ENCODE measurements around the gene B4GALT3.

The B4GALT3 gene

GRCh38 chr1:161138431-161138830, 38.9 kb downstream of the B4GALT3 start:
- no peak for TF ChIP-seq CTCF (IDR thresholded peaks at IDR 0.05; ENCODE audit: insufficient read depth, low read length, poor library complexity, severe bottlenecking)
- Histone ChIP-seq H3K4me3 (replicated peaks; ENCODE audit: low read depth, low read length) (no peak overlapping the region), H3K27me3 (replicated peaks; ENCODE audit: control insufficient read depth, insufficient read depth, low read length) (no peaks in the 10 kb centered on the region), H3K36me3 (ENCODE audit: control insufficient read depth, insufficient read depth, low read length) (no peaks in the 10 kb centered on the region; the same call in 1 of the 2 replicates)
- no peak for DNase-seq (ENCODE audit: extremely low read depth, insufficient read length)

- H3K36me3 ChIP-seq (ENCODE audit: control insufficient read depth, insufficient read depth, low read length): no peaks in the 10 kb centered on the region; the same call in 1 of the 2 replicates
- no peak overlapping the region for H3K4me3 ChIP-seq (replicated peaks; ENCODE audit: low read depth, low read length)
- TF ChIP-seq CTCF (IDR thresholded peaks at IDR 0.05; ENCODE audit: insufficient read depth, low read length, poor library complexity, severe bottlenecking): no peak
- no peak for DNase-seq (ENCODE audit: extremely low read depth, insufficient read length)
- H3K27me3 ChIP-seq (replicated peaks; ENCODE audit: control insufficient read depth, insufficient read depth, low read length): no peaks in the 10 kb centered on the region
Measured at GRCh38 chr1:161137881-161138280, 39.4 kb downstream of the B4GALT3 start.

- H3K36me3 ChIP-seq (ENCODE audit: control insufficient read depth, insufficient read depth, low read length): peaks cover 2% of the 10 kb centered on the region
Measured at GRCh38 chr1:161133220-161133740, 44.0 kb downstream of the B4GALT3 start.

GRCh38 chr1:161132410-161133219, 44.7 kb downstream of the B4GALT3 start, which contains the start of gene DEDD:
DEDD (minus strand) TSS chr1:161132667; CDS start chr1:161124462, 8,205 bp downstream.
- peak within 1 kb of the TSS; percentile 91 for H3K4me3 ChIP-seq (replicated peaks; ENCODE audit: low read depth, low read length)
- H3K27me3 ChIP-seq (replicated peaks; ENCODE audit: control insufficient read depth, insufficient read depth, low read length): no peaks in the 10 kb centered on the region
- DNase-seq (ENCODE audit: extremely low read depth, insufficient read length): peak; percentile 91
- no peak for TF ChIP-seq CTCF (IDR thresholded peaks at IDR 0.05; ENCODE audit: insufficient read depth, low read length, poor library complexity, severe bottlenecking)
- peaks cover 2% of the 10 kb centered on the region for H3K36me3 ChIP-seq (ENCODE audit: control insufficient read depth, insufficient read depth, low read length)

More at GRCh38 chr1:161133220-161133740, 44.0 kb downstream of the B4GALT3 start:
- no peak for TF ChIP-seq CTCF (IDR thresholded peaks at IDR 0.05; ENCODE audit: insufficient read depth, low read length, poor library complexity, severe bottlenecking)
- Histone ChIP-seq H3K4me3 (replicated peaks; ENCODE audit: low read depth, low read length) (peak overlapping the region; percentile 91), H3K27me3 (replicated peaks; ENCODE audit: control insufficient read depth, insufficient read depth, low read length) (no peaks in the 10 kb centered on the region)
- DNase-seq (ENCODE audit: extremely low read depth, insufficient read length): no peak

GRCh38 chr1:161131523-161132409, 45.5 kb downstream of the B4GALT3 start:
- peaks cover 2% of the 10 kb centered on the region for H3K36me3 ChIP-seq (ENCODE audit: control insufficient read depth, insufficient read depth, low read length)
- no peaks in the 10 kb centered on the region for H3K27me3 ChIP-seq (replicated peaks; ENCODE audit: control insufficient read depth, insufficient read depth, low read length)
- no peak for DNase-seq (ENCODE audit: extremely low read depth, insufficient read length)
- TF ChIP-seq CTCF (IDR thresholded peaks at IDR 0.05; ENCODE audit: insufficient read depth, low read length, poor library complexity, severe bottlenecking): no peak
- peak overlapping the region; percentile 91 for H3K4me3 ChIP-seq (replicated peaks; ENCODE audit: low read depth, low read length)
